Gastrocnemius medialis (tissue), 4 donors: Measurements from ENCODE around the gene ADAMTS2. TPM values are rescaled to one million over a fixed set of nuclear protein-coding genes. Genes with fewer than 3 reads are reported as not detected.

ENCODE experiments used
- ATAC-seq, 2 donors: fragments of 150-250 bp; one replicate each; pipeline ENCODE4 v1.9.1; 2016
- DNase-seq, 2 donors: peaks; one replicate each; pipeline ENCODE4 v3.0.0-alpha.2; 2019
- H3K27ac ChIP-seq, 4 donors: fragments of 200-600 bp; sonication (generic); 1 replicate in 1 of 4; 2 replicates in 3 of 4; pipeline ENCODE4 v1.5.1; 2016 to 2018; ENCODE audit warnings: mild to moderate bottlenecking in 2 of 4, moderate library complexity in 1 of 4
- H3K27me3 ChIP-seq, 3 donors: fragments of 200-600 bp; sonication (generic) in 2 of 3; 1 replicate in 1 of 3; 2 replicates in 2 of 3; pipeline versions ENCODE4 v1.5.1 to v1.6.0; 2016 to 2019; ENCODE audit warnings: mild to moderate bottlenecking in 1 of 3, moderate library complexity in 1 of 3
- H3K36me3 ChIP-seq, 2 donors: fragments of 200-600 bp; sonication (generic) in 1 of 2; one replicate each; pipeline ENCODE4 v1.5.1; 2017 to 2018
- H3K4me1 ChIP-seq, 2 donors: fragments of 200-600 bp; sonication (generic) in 1 of 2; one replicate each; pipeline ENCODE4 v1.5.1; 2016 to 2017; ENCODE audit warnings: mild to moderate bottlenecking in 2 of 2
- H3K4me3 ChIP-seq, 4 donors: fragments of 200-600 bp; sonication (generic) in 3 of 4; 1 replicate in 1 of 4; 2 replicates in 3 of 4; pipeline ENCODE4 v1.5.1; 2016 to 2019; ENCODE audit warnings: mild to moderate bottlenecking in 2 of 4
- H3K9me3 ChIP-seq, 3 donors: fragments of 200-600 bp; sonication (generic) in 2 of 3; 1 replicate in 1 of 3; 2 replicates in 2 of 3; pipeline ENCODE4 v1.5.1; 2016 to 2019
- POLR2A ChIP-seq, 2 donors: fragments of 450-650 bp; IDR thresholded peaks; one replicate each; pipeline ENCODE4 v1.6.1; 2017; ENCODE audit warnings: antibody characterized with exemption in 2 of 2, mild to moderate bottlenecking in 2 of 2, moderate library complexity in 2 of 2
- in situ Hi-C, 4 donors: fragments of 200-750 bp; cut with MboI; loops; one replicate each; pipeline versions ENCODE4 v1.15.0 to v1.8.0; 2017; ENCODE audit warnings: low sequenced_read_pairs in 4 of 4
- intact Hi-C: fragments of 100-400 bp; cut with DNase I; formaldehyde crosslinking; loops from one replicate; pipeline ENCODE4 v1.15.1; 2023; ENCODE audit warnings: low total_unique reads
- total RNA-seq, 4 donors: library from RNA; depleted of rRNA; stranded (reverse); fragments of >200 nt; gene quantifications; one replicate each; pipeline versions ENCODE4 v1.1.0 to v1.2.3, GENCODE V29; 2016
- TF ChIP-seq, protein P1 (sequence below), 5 experiments: fragments of 450-650 bp in 3 of 5; fragments of 200-600 bp in 2 of 5; sonication (generic) in 2 of 5; IDR thresholded peaks in 4 of 5; conservative IDR thresholded peaks in 1 of 5; 1 replicate in 4 of 5; 2 replicates in 1 of 5; pipeline ENCODE4 v1.5.1; 2016 to 2019; ENCODE audit warnings: antibody characterized with exemption in 5 of 5, mild to moderate bottlenecking in 3 of 5, moderate library complexity in 3 of 5

Gene ADAMTS2
- total RNA-seq, 4 donors from 2014 or later: 0.78 to 3.8 (median 2.0) TPM

DNA sequence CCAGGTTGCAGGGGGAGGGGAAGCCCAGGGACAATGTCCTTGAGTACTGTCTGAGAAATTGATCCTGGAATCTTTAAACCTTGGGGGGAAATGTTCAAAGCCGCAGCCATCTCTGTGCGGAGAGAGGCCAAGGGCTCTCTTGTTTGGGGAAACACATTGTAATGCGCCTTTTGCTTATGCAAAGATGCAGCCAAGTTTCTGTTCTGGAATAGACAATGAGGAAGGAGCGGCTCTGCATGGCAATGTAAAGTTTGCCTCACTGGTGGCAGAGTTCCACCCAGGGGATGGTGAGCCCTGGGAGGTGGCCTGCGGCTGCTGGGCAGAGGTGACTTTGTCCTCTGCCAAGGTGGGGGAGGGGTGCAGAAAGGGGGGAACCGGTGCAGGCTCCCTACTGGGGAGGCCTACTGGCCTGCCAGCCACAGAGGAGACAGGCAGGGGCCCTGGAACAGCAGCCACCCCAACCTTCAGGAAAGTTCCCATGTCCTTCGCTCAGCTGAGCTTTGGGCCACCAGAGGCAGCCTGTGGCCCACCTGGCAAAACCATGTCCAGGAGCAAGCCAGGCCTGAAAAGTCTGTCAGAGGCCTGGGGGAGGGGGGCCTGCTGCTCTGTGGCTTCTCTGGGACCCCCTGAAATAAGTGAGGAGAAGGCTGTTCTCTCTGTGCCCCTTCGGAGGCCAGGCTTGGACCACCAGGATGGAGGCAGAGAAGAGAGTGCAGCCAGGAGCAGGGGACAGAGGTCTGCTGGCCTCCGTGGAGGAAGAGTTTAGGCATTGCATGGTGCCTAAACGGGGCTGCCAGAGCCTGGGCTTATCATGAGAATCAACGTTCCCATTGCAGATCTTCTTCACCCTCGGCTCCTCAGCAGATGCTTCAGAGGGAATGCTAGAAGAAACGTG lies 157.3 kb downstream of the ADAMTS2 start:
- Histone ChIP-seq H3K27ac (no peak overlapping the region), H3K4me3 (no peak overlapping the region), H3K4me1 (no peaks in the 10 kb centered on the region), H3K27me3 (no peaks in the 10 kb centered on the region), H3K36me3 (no peaks in the 10 kb centered on the region), H3K9me3 (no peaks in the 10 kb centered on the region)
- intact Hi-C loops: no loop called here
- DNase-seq (no peak), ATAC-seq (no peak)
- TF ChIP-seq, protein P1, sequence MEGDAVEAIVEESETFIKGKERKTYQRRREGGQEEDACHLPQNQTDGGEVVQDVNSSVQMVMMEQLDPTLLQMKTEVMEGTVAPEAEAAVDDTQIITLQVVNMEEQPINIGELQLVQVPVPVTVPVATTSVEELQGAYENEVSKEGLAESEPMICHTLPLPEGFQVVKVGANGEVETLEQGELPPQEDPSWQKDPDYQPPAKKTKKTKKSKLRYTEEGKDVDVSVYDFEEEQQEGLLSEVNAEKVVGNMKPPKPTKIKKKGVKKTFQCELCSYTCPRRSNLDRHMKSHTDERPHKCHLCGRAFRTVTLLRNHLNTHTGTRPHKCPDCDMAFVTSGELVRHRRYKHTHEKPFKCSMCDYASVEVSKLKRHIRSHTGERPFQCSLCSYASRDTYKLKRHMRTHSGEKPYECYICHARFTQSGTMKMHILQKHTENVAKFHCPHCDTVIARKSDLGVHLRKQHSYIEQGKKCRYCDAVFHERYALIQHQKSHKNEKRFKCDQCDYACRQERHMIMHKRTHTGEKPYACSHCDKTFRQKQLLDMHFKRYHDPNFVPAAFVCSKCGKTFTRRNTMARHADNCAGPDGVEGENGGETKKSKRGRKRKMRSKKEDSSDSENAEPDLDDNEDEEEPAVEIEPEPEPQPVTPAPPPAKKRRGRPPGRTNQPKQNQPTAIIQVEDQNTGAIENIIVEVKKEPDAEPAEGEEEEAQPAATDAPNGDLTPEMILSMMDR (IDR thresholded peaks at IDR 0.05 in 4 of 5, conservative IDR thresholded peaks at IDR 0.05 in 1 of 5): no peak
- no peak for TF ChIP-seq POLR2A (IDR thresholded peaks at IDR 0.05)
- in situ Hi-C loops: no loop called here

DNA sequence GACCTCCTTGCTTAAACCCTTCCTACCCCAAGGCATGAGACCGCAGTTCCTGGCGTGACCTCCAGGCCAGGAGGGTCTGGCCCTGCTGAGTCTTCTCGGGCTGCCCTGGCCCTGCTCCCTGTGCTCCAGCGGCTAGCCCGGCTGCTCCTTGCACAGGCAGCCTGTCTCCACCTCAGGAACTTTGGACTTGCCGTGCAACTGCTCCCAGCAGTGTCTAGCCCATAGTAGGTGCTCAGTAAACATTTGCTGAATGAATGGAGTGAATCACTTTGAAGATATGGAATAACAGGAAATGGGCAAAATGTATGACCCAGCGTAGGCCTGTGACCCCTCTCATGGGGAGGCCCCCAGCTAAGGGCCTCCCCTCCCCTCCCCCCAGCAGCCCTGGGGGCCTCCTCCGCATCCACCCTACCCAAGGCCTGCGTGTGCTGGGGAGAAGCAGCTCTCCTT lies 158.0 kb downstream of the ADAMTS2 start:
- ATAC-seq: no peak
- no peaks in the 10 kb centered on the region for H3K4me1 ChIP-seq

DNA sequence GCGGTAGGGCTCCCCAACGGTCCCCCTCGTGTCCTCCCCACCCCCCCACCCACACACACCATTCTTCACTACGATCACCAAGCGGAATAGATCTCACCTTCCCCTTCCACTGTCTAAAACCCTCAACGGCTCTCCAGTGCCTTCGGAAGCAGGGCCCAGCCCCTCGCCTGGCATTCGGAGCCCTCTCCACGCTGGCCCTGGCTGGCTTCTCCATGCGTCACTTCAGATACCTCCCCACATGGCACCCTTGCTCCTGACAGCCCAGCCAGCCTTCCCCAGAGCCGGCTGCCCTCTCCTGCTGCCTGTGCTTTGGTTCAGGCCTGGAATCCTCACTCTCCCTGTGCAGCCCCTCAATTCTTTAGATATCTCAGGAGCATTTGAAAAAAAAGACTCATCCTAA lies 158.5 kb downstream of the ADAMTS2 start:
- intact Hi-C loops: no loop called here
- H3K27me3 ChIP-seq: no peaks in the 10 kb centered on the region
- no peaks in the 10 kb centered on the region for H3K4me1 ChIP-seq
- H3K36me3 ChIP-seq: no peaks in the 10 kb centered on the region
- H3K27ac ChIP-seq: no peak overlapping the region
- no peaks in the 10 kb centered on the region for H3K9me3 ChIP-seq
- DNase-seq: no peak
- TF ChIP-seq, protein P1 (IDR thresholded peaks at IDR 0.05 in 4 of 5, conservative IDR thresholded peaks at IDR 0.05 in 1 of 5): no peak
- no peak for TF ChIP-seq POLR2A (IDR thresholded peaks at IDR 0.05)
- no peak overlapping the region for H3K4me3 ChIP-seq
- in situ Hi-C loops: no loop called here
- no peak for ATAC-seq

More for the DNA sequence above, 158.0 kb downstream of the ADAMTS2 start:
- intact Hi-C loops: no loop called here
- in situ Hi-C loops: no loop called here
- H3K27ac ChIP-seq: no peak overlapping the region
- H3K9me3 ChIP-seq: no peaks in the 10 kb centered on the region
- no peak for DNase-seq
- H3K27me3 ChIP-seq: no peaks in the 10 kb centered on the region
- H3K4me3 ChIP-seq: no peak overlapping the region
- TF ChIP-seq, protein P1 (IDR thresholded peaks at IDR 0.05 in 4 of 5, conservative IDR thresholded peaks at IDR 0.05 in 1 of 5): no peak
- no peak for TF ChIP-seq POLR2A (IDR thresholded peaks at IDR 0.05)
- no peaks in the 10 kb centered on the region for H3K36me3 ChIP-seq

DNA sequence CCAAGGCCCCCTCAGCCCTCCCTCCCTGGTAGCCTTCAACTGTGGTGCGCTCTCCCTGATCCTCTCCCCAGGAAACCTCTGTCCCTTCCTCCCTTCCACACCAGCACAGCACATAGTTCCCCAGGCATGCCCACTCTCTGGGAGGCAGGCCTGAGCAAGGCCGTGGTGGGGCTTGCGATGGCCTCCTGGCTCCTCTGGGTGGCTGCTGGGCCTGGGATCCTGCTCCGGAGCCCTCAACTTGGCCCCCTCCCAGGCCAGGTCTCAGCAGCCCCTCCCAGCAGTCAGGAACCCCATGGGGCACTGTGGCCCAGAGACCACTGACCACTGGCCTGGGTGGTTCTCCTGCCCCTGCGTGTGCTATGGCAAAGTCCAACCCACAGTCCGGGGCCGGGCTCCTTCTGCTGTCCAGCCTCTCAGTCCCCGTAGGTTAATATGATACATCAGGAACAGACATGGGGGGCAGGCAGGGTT lies 159.3 kb downstream of the ADAMTS2 start:
- H3K27me3 ChIP-seq: no peaks in the 10 kb centered on the region
- no peaks in the 10 kb centered on the region for H3K4me1 ChIP-seq
- DNase-seq: no peak

More for the DNA sequence above, 159.3 kb downstream of the ADAMTS2 start:
- in situ Hi-C loops (no loop called here), intact Hi-C loops (no loop called here)
- H3K27ac ChIP-seq: no peak overlapping the region
- no peak for ATAC-seq
- no peaks in the 10 kb centered on the region for H3K36me3 ChIP-seq
- H3K4me3 ChIP-seq: no peak overlapping the region
- TF ChIP-seq POLR2A (IDR thresholded peaks at IDR 0.05): no peak
- TF ChIP-seq, protein P1 (IDR thresholded peaks at IDR 0.05 in 4 of 5, conservative IDR thresholded peaks at IDR 0.05 in 1 of 5): no peak
- no peaks in the 10 kb centered on the region for H3K9me3 ChIP-seq
